Measurements from ENCODE around the gene CIITA.
A peak's percentile ranks its signal among the peaks of the same experiment; 100 is the strongest.

CIITA gene

DNA sequence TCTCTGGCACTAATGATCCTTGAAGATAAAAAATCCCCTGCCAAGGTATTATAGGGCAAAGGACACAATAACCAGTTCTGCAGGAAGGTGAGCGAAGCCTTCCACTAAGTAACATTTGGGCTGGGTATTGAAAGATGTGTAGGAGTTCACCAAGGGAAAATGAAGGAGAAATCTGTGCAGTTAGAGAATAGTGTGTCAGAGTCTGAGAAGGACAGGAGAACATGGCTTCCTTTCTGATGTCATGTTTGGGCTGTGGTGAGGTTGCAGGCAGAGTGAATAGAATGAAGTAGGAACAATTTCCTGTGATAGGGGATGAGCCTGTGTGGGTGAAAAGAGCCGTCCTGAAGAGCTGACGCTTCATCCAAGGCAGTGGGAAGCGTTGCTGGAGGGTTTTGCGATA is 24.1 kb upstream of the CIITA start:
- no peak for DNase-seq

DNA sequence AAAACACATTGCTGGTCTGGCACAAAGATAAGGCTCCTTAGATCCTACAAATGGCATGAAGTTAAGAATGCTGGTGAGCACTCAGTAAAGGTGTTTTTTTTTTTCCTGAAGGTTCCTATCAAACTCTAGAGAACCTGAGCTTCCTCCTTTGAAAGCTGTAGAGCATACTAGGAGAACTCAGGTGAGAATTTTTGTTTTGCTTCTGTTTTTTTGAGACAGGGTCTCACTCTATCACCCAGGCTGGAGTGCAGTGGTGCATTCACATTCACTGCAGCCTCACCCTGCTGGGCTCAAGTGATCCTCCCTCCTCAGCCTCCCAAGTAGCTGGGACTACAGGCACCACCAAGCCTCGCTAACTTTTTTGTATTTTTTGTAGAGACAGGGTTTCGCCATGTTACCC is 21.0 kb upstream of the CIITA start:
- no peak for DNase-seq

DNA sequence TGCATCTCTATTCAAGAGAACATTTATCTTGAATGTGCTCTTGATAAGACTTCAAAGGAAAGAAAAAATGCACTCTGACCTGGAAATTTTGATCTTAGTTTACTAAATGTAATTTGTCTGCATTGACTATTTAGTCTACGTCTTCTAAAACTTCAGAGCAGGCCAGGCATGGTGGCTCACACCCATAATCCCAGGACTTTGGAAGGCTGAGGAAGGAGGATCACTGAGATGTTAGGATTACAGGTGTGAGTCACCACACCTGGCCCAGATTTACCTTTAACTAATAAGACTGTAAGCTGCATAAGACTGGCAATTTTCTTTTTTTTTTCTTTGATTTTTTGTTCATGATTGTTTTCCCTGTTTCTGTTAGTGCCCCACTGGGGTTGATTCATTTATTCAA is 18.8 kb upstream of the CIITA start:
- no peak for DNase-seq

DNA sequence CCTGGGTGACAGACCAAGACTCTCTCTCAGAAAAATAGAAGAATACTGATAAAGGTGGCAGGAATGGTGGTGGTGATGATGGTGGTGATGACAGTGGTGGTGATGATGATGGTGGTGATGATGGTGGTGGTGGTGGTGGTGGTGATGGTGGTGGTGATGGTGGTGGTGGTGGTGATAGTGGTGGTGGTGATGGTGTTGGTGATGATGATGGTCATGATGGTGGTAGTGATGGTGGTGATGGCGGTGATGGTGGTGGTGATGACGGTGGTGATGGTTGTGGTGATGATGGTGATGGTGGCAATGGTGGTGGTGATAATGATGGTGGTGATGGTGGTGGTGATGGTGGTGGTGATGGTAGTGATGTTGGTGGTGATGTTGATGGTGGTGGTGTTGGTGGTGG is 18.0 kb upstream of the CIITA start:
- no peak for DNase-seq

DNA sequence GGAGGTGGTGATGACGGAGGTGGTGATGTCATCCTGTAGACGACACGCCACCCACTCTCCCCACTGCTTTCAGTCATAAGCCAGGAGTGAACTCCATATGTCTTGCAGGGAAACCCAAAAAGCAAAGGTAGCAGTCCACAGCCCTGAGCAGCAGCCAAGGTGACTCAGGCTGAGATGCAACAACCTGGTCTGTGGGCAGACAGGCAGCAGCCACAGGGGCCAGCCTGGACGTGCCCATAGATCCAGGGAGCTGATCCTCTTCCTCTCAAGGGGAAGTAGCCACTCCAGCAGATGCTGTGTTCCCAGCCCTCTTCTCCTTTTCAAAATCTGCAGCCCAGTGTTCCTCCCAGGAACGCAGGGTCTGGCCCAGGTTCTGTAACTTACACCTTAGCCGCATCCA is 17.3 kb upstream of the CIITA start:
- DNase-seq: no peak

DNA sequence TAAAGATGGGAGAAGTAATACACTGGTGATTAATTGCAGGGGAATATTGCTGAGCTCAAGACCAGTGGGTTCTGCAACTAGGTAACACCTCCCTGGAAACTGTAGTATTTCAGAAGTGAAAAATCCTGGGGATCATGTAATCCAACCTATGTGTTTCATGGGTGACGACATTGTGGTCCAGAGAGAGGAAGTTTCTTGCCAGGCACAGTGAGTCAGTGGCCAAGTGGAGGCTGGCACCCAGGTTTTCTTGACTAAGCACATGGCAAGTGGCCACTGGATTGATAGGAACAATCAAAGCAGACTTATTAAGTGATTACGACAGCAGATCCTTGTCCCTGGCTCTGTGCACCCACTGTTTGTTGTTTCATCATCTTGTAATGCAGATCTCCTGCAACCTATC is 14.6 kb upstream of the CIITA start:
- DNase-seq: peak in 1 of 2 experiments; percentile 14

DNA sequence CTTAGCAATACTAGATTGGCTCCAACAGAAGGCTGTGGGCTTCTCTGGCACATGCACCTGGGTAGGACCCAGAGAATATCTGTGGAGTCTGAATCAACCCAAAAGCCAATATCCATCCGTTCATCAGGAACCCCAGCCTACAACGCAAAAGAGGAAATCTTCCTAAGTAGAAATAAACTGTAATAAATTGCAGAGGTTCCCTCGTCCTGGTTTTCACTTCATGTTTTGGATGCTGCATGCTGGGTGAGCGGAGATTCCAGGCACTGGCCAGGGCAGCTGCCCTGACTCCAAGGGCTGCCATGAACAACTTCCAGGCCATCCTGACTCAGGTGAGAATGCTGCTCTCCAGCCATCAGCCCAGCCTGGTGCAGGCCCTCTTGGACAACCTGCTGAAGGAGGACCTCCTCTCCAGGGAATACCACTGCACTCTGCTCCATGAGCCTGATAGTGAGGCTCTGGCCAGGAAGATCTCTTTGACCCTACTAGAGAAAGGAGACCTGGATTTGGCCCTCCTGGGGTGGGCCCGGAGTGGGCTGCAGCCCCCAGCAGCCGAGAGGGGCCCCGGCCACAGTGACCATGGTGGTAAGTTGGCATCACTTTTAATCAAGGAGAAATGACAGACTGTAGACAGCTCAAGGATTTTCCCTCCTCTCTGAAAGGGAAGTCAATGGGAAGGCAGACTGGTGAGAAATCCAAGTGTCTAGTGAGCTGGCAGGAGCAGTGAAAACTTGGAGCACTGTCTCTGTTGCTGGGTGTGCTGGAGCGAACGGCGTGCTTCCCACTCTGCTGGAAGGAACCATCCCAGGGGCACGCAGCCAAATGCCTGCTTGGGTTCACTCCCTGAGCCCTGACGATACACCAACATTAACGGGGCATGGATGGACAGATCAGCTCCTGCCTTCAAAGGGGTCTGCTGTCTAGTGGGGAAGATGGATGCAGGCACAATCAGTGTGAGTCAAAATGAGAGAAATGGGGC is 10.7 kb upstream of the CIITA start:
- no peak for DNase-seq

DNA sequence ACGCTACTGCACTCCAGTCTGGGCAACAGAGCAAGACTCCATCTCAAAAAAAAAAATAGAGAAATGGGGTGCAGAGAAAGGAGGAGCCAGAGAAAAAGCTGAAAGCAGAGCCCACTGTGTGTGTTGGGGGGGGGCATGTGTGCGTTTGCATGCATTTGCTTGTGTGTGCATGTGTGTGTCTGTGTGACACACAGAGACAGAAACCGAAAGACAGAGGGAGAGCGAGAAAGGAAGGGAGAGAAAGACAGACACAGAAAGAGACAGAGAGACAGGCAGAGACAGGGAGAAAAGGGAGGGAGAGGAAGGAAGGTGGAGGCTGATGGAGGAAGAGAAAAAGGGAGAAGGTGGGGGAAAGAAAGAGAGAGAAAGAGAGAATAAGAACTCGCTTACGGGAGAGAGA is 9.8 kb upstream of the CIITA start:
- no peak for DNase-seq

DNA sequence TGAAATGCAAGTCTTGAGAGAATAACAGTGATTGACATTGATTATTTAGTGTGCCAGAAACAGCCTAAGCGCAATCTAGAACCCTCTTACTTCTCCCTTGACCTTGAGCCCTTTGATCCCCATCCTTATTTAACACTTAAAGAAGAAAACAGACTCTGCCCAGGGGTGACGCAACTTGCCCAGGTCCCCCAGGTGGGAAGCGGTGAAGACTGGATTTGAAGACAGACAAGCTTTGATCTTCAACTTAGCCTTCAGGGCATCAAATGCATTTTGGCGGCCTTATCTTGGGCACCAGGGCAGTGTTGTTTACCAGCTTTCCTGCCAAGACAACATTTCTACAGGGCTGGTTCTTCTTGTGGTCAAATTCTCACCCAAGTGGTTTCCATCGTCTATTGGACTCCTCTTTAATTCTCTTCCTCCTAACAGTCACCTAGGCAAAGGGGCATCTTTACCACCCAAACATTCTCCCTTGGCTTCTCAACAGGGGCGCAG is 8.9 kb upstream of the CIITA start:
- DNase-seq: no peak

DNA sequence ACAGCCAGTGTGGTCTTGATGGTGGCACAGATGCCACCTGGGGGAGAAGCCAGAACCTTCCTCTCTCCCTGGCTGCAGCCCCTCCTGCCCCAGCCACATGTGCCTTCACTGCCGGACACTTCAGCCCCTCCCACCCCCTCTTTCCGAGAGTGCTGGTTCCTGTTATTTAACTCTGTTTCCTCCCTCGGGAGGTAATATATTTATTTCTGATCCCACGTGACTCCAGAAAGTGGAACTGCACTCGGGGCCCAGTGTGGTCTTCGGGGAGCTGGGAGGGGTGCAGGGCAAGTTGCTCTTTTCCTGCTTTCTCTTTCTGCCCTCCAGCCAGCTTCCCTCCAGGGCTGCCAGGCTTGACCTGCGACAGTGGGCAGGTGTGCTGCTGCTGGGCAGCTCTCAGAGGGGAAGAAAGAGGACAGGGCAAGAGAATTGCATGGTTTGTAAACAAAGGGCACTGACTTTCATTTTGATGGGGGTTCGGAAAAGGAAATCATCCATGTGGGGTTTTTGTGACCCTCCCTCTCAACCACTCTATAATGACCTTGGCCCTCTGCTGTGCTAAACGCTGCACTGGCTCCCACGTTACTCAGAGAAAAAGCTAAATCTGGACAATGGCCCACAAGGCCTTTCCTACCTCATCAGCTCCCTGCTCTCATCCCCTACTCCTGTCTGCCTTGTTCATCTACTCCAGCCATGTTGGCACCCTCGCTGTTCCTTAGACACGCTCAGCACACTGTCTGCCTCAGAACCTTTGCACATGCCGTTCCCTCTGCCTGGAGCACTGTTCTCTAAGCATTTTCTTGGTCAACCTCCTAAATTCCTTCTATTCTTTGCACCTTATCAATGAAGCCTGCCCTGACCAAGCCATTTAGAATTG is 8.2 kb upstream of the CIITA start:
- peak; percentile 53 to 72 for DNase-seq

DNA sequence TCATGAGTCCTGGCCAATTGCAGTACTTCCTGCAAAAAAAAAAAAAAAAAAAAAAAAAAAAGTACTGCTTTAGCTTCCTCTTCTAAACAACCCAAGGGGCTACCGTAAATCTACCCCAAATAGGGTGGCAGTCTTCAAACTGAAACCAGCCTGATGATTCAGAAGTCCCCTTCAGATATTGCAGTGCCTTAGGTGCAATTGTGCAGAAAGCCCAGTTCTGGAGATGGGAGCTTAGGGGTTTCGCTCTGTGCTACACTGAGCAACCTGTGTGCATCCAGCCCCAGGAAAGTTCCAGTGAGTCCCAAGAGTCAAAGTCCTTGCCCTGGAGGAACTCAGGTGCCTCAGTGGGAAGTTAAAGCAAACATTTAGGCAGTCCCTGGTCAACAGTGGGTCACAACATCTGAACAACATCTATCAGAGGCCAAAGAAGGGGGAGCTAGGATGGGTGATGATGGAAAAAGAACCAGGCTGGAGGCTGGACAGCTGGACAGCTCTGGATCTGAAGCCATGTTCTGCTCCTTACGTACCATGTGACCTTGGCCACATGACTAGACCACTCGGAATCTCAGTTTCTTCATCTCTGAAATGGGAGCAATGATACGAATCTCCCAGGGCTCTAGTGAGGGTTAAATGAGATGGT is 6.7 kb upstream of the CIITA start:
- no peak for DNase-seq

DNA sequence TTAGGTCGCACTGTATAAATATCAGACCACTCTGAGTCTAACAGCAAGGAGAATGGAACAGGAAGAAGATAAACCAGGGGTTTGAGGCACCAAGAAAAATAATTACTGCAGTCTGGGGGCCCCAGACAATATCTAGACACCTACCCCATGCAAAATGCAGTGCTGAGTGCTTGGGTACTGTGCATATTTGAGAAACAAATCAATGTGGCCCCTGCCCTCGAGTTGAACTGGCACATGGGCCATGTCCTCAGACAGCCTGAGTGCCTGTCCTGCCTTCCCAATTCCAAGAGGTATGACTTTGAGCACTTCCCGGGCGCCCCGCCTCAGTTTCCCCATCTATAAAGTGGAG is 6.2 kb upstream of the CIITA start:
- no peak for DNase-seq

DNA sequence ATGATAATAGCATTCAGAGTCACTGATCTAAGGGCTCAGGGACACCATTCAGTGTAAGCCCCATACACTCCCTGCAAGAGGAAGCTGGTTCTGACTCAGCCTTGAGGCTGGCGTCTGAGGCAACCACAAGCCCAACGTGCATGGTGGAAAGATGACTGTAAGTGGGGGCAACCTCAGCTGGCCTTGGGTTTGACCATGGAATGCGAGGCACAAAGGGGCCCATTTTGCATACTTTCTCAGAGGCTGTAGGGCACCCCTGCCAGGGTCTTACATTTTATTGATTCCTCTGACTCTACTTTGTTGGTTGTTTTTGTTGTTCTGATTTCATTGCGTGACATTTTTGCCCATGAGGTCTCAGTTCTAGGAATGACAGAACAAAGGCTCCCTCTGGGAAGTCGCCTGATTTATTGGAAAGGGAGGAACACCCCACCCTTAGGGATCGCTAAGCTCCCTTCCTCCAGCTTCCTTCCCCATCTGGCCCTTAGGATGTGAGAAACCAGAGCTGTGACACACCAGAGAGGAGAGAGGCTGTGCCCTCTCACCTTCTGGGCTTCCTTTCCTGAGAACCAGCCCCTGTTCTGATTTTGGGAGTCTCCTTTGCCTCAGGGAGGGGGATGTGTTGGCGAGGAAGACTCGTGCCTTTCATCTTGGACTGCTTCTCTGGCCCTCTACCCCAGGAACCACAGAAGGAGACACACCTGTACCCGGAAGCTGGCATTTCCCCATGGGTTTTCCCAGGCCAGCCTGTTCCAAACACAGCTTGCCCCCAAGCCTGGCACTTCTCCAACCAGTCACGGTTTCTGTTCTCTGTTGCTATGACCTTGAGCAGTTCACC is 5.6 kb upstream of the CIITA start:
- peak; percentile 44 to 66 for DNase-seq

DNA sequence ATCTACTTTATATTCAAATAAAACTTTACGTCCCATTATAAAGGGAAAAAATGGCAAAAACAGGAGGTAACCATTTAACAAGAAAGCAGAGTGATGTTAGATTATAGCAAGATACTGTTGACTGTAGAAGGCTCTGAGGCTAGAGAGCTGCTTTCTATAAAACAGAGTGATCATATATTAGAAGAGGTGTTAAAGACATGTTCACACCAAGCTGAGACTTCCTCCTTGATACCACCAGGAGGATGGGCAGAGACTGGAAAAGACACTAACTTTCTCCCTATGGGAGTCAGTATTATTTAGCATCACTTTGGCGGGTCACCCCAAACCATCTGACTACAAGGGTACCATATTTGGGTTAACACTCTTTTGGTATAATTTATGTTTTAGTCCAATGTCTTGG is 687 bp upstream of the CIITA start:
- no peak for DNase-seq

DNA sequence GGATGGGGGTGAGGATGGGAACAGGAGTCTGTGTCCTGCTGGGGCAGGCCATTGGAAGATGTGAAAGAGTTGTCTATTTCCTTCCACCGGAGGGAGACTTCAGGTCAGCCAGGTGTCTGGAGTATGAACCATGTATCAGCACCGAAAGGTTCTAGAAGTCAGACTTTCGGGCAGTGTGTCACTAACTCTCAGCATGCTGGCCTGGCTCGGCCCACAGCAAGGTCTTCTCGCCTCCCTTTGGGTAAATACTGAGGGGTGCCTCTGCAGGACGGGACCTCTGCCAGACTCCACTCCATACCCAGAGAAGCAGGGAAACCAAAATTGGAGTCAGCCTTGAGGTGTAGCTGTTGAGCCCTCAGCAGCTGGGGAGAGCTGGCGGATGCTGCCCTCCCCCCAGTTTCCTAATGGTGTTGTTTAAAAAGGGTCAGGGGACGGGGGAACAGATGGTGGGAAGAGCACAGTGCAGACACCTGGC is 507 bp downstream of the CIITA start:
- no peak for DNase-seq

DNA sequence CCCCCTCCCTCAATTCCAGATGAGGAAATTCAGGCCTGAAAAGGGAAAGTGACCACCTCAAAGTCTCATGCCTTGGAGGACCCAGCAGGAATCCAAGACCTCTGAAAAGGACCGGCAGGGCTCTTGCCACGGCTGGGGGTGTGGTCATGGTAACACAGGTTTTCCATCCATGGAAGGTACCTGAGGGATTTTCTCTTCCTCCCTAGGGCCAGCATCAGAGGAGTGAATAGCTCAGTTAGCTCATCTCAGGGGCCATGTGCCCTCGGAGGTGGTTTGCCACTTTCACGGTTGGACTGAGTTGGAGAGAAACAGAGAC is 1.3 kb downstream of the CIITA start:
- DNase-seq: no peak

DNA sequence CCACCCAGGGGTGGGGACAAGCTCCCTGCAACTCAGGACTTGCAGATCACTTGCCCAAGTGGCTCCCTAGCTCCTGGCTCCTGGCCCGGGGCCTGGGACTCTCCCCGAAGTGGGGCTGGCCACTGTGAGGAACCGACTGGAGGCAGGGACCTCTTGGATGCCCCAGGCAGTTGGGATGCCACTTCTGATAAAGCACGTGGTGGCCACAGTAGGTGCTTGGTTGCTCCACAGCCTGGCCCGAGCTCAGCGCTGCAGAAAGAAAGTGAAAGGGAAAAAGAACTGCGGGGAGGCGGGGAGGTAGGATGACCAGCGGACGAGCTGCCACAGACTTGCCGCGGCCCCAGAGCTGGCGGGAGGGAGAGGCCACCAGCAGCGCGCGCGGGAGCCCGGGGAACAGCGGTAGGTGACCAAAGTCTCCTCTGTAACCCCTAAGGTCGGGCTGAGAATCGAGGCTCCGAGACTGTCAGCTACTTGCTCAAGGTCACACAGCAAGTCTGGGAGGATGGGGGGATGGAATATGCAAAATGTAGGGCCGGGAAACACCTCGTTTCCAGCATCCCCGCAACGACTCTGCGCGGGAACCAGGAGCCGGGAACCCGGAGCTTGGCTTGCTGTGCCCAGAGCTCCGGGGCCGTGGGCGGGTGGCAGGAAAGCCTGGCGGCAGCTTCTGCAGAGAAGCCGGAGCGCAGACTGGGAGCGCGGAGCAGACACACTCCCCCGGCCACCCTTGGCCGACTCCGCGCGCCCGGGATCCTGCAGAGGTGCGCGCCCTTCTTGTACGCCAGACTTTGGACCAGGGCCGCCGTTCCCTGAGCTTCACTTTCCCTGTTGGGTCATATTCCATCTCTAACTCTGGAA is 1.9 kb downstream of the CIITA start:
- no peak for DNase-seq

DNA sequence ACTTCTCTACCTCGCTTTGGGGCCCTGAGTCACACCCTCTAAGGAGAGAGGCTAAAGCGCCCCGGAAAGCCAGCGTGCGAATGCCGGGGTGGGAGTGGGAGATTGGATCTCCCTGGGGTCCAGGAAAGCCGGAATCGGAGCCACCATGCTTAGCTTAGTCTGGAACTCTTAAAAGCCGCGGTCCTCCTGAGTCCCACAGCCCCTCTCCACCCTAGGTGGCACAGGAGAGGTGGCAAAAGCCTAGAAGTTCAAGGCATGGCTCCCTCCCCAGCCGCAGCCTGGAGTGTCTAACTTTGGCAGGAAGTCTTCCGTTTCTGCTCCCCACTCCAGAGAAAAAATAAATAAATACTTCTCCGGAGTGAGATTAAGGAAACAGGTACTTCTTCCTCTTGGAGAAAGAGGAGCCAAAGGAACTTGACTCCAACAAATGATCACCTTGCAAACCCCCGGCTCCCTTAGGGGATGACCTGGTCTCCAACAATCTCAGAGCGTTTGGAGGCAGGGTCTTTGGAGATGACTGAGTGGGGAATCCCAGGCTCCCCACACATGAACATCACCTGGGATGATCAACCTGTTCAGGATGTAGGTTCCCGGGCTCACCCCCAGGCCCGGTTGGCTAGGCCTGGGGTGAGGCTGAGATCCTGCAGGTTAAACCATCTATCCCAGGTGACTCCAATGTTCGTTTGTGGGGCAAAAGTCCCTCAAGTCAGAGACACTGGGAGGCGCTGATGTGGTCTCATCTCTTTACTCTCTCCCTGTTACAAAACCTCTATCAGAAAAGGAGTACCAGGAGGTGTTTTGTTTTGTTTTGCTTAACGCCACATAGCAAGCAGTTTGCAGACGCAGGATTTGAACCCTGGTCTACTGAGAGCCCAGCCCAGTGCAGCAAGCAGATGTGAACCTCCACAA is 2.9 kb downstream of the CIITA start:
- DNase-seq: no peak

DNA sequence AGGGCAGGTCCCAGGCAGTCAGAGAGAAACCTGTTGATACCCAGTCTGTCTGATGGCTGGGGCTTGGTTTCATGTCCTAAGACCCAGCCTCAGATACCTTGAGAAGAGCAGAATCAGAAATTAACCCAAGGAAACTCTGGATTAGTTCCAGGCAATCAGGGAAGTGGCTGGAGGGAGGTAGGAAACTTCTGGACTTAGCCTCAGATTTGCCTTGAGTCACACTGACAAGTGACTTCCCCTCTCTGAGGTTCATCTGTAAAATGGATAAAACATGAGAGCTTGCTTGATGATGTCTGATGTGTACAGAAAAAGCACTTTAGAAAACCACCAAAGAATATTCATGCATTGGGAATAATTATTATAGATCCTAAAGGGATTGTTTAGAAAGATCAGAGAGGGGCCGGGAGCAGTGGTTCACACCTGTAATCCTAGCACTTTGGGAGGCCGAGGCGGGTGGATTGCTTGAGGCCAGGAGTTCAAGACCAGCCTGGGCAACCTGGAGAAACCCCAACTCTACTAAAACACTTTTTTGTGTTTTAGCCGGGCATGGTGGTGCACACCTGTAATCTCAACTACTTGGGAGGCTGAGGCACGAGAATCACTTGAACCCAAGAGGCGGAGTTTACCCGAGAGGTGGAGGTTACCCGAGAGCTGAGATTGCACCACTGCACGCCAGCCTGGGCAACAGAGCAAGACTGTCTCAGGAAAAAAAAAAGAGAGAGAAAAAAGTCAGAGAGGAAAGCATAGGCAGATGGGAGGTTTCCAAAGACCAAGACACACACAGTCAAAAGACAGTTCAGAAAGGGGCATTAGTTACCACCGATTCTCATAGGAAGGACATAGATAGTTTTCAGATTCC is 3.8 kb downstream of the CIITA start:
- no peak for DNase-seq
